Measurements from ENCODE around the gene CCL1.

GRCh38 chr17:34378664-34379101 is 15.7 kb upstream of the CCL1 start:
- TF ChIP-seq GATA2 (IDR thresholded peaks at IDR 0.05; ENCODE audit: low read depth, low read length) (no peak), GATA3 (IDR thresholded peaks at IDR 0.05; ENCODE audit: low read depth, low read length) (no peak)

Measured in SH-SY5Y (cell line).